ENCODE data around the gene TMEM198. TPM values are rescaled to one million over a fixed set of nuclear protein-coding genes. Genes with fewer than 3 reads are reported as not detected.
A peak's percentile ranks its signal among the peaks of the same experiment; 100 is the strongest.

The TMEM198 gene
- total and polyA plus RNA-seq, 9 of the 15 experiments (the other 6 are each of a cell fraction or from before 2014, with no cell fraction given): 0.03 to 3.8 (median 1.0) TPM

DNA sequence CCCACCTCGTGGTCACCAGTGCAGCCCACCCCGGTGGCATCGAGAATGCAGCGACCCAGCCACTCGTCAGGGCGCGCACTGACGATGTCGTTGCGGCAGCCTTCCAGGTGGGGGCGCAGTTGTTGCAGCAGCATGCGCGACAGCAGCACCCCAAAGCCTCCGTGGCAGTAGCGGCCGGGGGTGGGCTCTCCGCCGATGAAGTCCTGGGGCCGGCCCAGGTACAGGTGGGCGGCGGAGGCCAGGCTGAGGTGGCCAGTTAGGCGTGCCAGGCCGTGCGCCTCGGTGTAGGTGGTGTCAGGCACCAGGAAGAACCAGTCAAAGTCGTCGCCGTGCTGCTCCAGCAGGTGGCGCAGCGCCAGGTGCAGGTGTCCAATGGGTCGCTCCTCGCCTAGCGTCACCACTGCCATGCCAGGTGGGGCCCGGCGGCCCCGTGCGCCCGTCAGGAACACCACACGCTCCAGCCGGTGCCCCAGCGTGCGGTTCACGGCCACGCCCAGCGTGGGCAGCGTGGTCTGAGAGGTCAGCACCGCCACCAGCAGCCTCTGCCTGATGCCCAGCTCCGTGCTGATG, 2.1 kb upstream of the TMEM198 start (continued):
- TF ChIP-seq, protein P1, sequence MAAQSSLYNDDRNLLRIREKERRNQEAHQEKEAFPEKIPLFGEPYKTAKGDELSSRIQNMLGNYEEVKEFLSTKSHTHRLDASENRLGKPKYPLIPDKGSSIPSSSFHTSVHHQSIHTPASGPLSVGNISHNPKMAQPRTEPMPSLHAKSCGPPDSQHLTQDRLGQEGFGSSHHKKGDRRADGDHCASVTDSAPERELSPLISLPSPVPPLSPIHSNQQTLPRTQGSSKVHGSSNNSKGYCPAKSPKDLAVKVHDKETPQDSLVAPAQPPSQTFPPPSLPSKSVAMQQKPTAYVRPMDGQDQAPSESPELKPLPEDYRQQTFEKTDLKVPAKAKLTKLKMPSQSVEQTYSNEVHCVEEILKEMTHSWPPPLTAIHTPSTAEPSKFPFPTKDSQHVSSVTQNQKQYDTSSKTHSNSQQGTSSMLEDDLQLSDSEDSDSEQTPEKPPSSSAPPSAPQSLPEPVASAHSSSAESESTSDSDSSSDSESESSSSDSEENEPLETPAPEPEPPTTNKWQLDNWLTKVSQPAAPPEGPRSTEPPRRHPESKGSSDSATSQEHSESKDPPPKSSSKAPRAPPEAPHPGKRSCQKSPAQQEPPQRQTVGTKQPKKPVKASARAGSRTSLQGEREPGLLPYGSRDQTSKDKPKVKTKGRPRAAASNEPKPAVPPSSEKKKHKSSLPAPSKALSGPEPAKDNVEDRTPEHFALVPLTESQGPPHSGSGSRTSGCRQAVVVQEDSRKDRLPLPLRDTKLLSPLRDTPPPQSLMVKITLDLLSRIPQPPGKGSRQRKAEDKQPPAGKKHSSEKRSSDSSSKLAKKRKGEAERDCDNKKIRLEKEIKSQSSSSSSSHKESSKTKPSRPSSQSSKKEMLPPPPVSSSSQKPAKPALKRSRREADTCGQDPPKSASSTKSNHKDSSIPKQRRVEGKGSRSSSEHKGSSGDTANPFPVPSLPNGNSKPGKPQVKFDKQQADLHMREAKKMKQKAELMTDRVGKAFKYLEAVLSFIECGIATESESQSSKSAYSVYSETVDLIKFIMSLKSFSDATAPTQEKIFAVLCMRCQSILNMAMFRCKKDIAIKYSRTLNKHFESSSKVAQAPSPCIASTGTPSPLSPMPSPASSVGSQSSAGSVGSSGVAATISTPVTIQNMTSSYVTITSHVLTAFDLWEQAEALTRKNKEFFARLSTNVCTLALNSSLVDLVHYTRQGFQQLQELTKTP (IDR thresholded peaks at IDR 0.05; ENCODE audit: low read depth in 1 of 2, partially characterized antibody in 2 of 2): no peak
- peak; percentile 45 for TF ChIP-seq CCNT2 (IDR thresholded peaks at IDR 0.05; ENCODE audit: borderline replicate concordance, extremely low read depth, insufficient read length, low read depth, low read length)
- TF ChIP-seq ZNF184 (CRISPR knock-in tag; IDR thresholded peaks at IDR 0.05): no peak
- TF ChIP-seq, protein P2, sequence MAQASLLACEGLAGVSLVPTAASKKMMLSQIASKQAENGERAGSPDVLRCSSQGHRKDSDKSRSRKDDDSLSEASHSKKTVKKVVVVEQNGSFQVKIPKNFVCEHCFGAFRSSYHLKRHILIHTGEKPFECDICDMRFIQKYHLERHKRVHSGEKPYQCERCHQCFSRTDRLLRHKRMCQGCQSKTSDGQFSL (CRISPR knock-in tag; IDR thresholded peaks at IDR 0.05): no peak
- TF ChIP-seq, protein P2 (tag; IDR thresholded peaks at IDR 0.05): no peak
- TF ChIP-seq MCM7 (IDR thresholded peaks at IDR 0.05): no peak
- TF ChIP-seq NUFIP1 (IDR thresholded peaks at IDR 0.05; ENCODE audit: partially characterized antibody): no peak
- TF ChIP-seq ZNF134 (CRISPR knock-in tag; conservative IDR thresholded peaks at IDR 0.05): no peak
- no peak for TF ChIP-seq MTA2 (IDR thresholded peaks at IDR 0.05; ENCODE audit: low read depth)
- TF ChIP-seq, protein P3, sequence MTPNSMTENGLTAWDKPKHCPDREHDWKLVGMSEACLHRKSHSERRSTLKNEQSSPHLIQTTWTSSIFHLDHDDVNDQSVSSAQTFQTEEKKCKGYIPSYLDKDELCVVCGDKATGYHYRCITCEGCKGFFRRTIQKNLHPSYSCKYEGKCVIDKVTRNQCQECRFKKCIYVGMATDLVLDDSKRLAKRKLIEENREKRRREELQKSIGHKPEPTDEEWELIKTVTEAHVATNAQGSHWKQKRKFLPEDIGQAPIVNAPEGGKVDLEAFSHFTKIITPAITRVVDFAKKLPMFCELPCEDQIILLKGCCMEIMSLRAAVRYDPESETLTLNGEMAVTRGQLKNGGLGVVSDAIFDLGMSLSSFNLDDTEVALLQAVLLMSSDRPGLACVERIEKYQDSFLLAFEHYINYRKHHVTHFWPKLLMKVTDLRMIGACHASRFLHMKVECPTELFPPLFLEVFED (CRISPR knock-in tag; conservative IDR thresholded peaks at IDR 0.05): no peak
- no peak for TF ChIP-seq FOXA1 (IDR thresholded peaks at IDR 0.05; ENCODE audit: borderline replicate concordance)
- no peak for TF ChIP-seq ZKSCAN8 (CRISPR knock-in tag; IDR thresholded peaks at IDR 0.05)
- TF ChIP-seq ZNF644 (tag; IDR thresholded peaks at IDR 0.05; ENCODE audit: low read depth): no peak
- TF ChIP-seq MCM5 (IDR thresholded peaks at IDR 0.05; ENCODE audit: low read depth): no peak
- TF ChIP-seq, protein P4, sequence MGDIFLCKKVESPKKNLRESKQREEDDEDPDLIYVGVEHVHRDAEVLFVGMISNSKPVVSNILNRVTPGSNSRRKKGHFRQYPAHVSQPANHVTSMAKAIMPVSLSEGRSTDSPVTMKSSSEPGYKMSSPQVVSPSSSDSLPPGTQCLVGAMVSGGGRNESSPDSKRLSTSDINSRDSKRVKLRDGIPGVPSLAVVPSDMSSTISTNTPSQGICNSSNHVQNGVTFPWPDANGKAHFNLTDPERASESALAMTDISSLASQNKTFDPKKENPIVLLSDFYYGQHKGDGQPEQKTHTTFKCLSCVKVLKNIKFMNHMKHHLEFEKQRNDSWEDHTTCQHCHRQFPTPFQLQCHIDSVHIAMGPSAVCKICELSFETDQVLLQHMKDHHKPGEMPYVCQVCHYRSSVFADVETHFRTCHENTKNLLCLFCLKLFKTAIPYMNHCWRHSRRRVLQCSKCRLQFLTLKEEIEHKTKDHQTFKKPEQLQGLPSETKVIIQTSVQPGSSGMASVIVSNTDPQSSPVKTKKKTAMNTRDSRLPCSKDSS (IDR thresholded peaks at IDR 0.05; ENCODE audit: low read depth, partially characterized antibody): no peak
- TF ChIP-seq KLF16 (IDR thresholded peaks at IDR 0.05): 0 out of 2 replicates have a peak, but pooled peaks have one; percentile 7
- no peak for TF ChIP-seq SETDB1 (IDR thresholded peaks at IDR 0.05; ENCODE audit: low read length)
- no peak for TF ChIP-seq ZBTB1 (CRISPR knock-in tag; IDR thresholded peaks at IDR 0.05; ENCODE audit: borderline replicate concordance, low read depth)
- TF ChIP-seq SREBF1 (IDR thresholded peaks at IDR 0.05; ENCODE audit: borderline replicate concordance, low read depth, low read length): no peak
- TF ChIP-seq PRPF4 (IDR thresholded peaks at IDR 0.05; ENCODE audit: insufficient read depth, low read depth, low read length, poor library complexity, severe bottlenecking): no peak
- TF ChIP-seq, protein P5, sequence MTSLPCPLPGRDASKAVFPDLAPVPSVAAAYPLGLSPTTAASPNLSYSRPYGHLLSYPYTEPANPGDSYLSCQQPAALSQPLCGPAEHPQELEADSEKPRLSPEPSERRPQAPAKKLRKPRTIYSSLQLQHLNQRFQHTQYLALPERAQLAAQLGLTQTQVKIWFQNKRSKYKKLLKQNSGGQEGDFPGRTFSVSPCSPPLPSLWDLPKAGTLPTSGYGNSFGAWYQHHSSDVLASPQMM (CRISPR knock-in tag; IDR thresholded peaks at IDR 0.05): no peak

All from K562 (cell line).